ENCODE data around the gene ASB16.

Gene ASB16

GRCh38 chr17:44200478-44201155 is 30.1 kb downstream of the ASB16 start:
- peak overlapping the region; percentile 85 for H3K4me2 ChIP-seq (ENCODE audit: low read length)
- peaks cover 28% of the 10 kb centered on the region for H3K36me3 ChIP-seq (ENCODE audit: control insufficient read depth, low read length)
- peaks cover 55% of the 10 kb centered on the region for H3K4me1 ChIP-seq (ENCODE audit: control insufficient read depth, low read length)
- peak overlapping the region; percentile 94 for H3K27ac ChIP-seq (ENCODE audit: low read depth, low read length)
- no peaks in the 10 kb centered on the region for H3K27me3 ChIP-seq (ENCODE audit: control insufficient read depth, low read length)
- H3K9me3 ChIP-seq (ENCODE audit: control insufficient read depth, insufficient read depth, low read length), result no peaks in the 10 kb centered on the region
- no peaks in the 10 kb centered on the region for H4K20me1 ChIP-seq (ENCODE audit: control insufficient read depth, insufficient read depth, low read depth, low read length)
- TF ChIP-seq EZH2phosphoT487 (IDR thresholded peaks at IDR 0.05; ENCODE audit: borderline replicate concordance, low read length) (no peak), CTCF (IDR thresholded peaks at IDR 0.05; ENCODE audit: low read depth, low read length, poor library complexity, severe bottlenecking) (no peak)
- peak overlapping the region; percentile 82 for H3K4me3 ChIP-seq (ENCODE audit: low read length)
- H3K9me2 ChIP-seq (replicated peaks; ENCODE audit: control insufficient read depth, low read length), result no peaks in the 10 kb centered on the region
- peaks cover 25% of the 10 kb centered on the region for H3K79me2 ChIP-seq (ENCODE audit: control insufficient read depth, low read length)
- peaks cover 33% of the 10 kb centered on the region for H3F3A ChIP-seq (ENCODE audit: control insufficient read depth, insufficient read depth)

GRCh38 chr17:44202756-44203155 is 32.3 kb downstream of the ASB16 start:
- H3K9me2 ChIP-seq (replicated peaks; ENCODE audit: control insufficient read depth, low read length), result no peaks in the 10 kb centered on the region
- no peak overlapping the region for H3K4me3 ChIP-seq (ENCODE audit: low read length)
- peaks cover 27% of the 10 kb centered on the region for H3K36me3 ChIP-seq (ENCODE audit: control insufficient read depth, low read length)
- H3K9me3 ChIP-seq (ENCODE audit: control insufficient read depth, insufficient read depth, low read length), result no peaks in the 10 kb centered on the region
- H3K79me2 ChIP-seq (ENCODE audit: control insufficient read depth, low read length), result peaks cover 13% of the 10 kb centered on the region
- H4K20me1 ChIP-seq (ENCODE audit: control insufficient read depth, insufficient read depth, low read depth, low read length), result no peaks in the 10 kb centered on the region
- H3F3A ChIP-seq (ENCODE audit: control insufficient read depth, insufficient read depth), result peaks cover 38% of the 10 kb centered on the region
- H3K27ac ChIP-seq (ENCODE audit: low read depth, low read length), result peak overlapping the region; percentile 17; the same call in 1 of the 2 replicates
- H3K27me3 ChIP-seq (ENCODE audit: control insufficient read depth, low read length), result no peaks in the 10 kb centered on the region
- H3K4me2 ChIP-seq (ENCODE audit: low read length), result no peak overlapping the region
- TF ChIP-seq CTCF (IDR thresholded peaks at IDR 0.05; ENCODE audit: low read depth, low read length, poor library complexity, severe bottlenecking) (no peak), EZH2phosphoT487 (IDR thresholded peaks at IDR 0.05; ENCODE audit: borderline replicate concordance, low read length) (no peak)
- H3K4me1 ChIP-seq (ENCODE audit: control insufficient read depth, low read length), result peaks cover 49% of the 10 kb centered on the region

DNA sequence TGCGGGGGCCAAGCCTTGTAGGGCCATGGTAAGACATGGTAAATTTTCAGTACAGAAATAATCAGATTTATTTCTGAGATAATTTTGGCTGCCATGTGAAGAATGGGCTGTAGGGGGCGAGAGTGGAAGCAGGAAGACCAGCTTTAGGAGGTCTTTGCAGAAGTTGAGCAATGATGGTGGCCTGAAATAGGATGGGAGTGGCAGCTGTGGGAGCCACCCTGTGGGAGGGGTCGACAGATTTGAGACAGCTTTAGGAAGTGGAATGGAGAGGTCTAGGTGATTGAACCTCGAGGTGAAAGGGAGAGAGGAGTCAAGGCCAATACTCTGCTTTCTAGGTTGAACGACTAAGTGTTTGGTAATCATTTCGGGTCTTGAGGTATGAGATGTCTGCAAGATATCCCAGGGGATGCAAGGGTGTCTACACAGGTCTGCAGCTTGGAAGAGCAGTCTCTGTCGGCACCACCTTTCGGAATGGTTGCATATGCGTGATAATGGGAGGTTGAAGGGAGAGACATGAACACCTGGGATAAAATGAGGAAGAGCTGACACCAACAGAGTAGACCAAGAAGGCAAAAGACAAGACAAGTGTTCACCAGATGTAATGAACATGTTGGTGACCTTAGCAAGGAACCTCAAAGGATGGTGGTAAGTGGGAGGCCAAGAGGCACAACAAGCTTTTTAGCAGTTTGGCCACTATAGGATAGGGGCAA is 33.4 kb downstream of the ASB16 start:
- Histone ChIP-seq H3F3A (ENCODE audit: control insufficient read depth, insufficient read depth) (peaks cover 44% of the 10 kb centered on the region), H4K20me1 (ENCODE audit: control insufficient read depth, insufficient read depth, low read depth, low read length) (no peaks in the 10 kb centered on the region), H3K4me2 (ENCODE audit: low read length) (peak overlapping the region; percentile 30; the same call in 1 of the 2 replicates), H3K27me3 (ENCODE audit: control insufficient read depth, low read length) (no peaks in the 10 kb centered on the region), H3K79me2 (ENCODE audit: control insufficient read depth, low read length) (peaks cover 2% of the 10 kb centered on the region), H3K27ac (ENCODE audit: low read depth, low read length) (peak overlapping the region; percentile 15; the same call in 1 of the 2 replicates), H3K4me1 (ENCODE audit: control insufficient read depth, low read length) (peaks cover 40% of the 10 kb centered on the region), H3K9me3 (ENCODE audit: control insufficient read depth, insufficient read depth, low read length) (no peaks in the 10 kb centered on the region), H3K4me3 (ENCODE audit: low read length) (peak overlapping the region; percentile 2; the same call in 1 of the 2 replicates), H3K36me3 (ENCODE audit: control insufficient read depth, low read length) (peaks cover 29% of the 10 kb centered on the region), H3K9me2 (replicated peaks; ENCODE audit: control insufficient read depth, low read length) (no peaks in the 10 kb centered on the region)
- no peak for TF ChIP-seq EZH2phosphoT487 (IDR thresholded peaks at IDR 0.05; ENCODE audit: borderline replicate concordance, low read length)
- TF ChIP-seq CTCF (IDR thresholded peaks at IDR 0.05; ENCODE audit: low read depth, low read length, poor library complexity, severe bottlenecking), result peak; percentile 85
